Cerebellar nuclear complex (tissue), 1 donor: ENCODE measurements around the gene GADD45GIP1.

Experiments
- DNase-seq, 2 experiments: peaks; one replicate each; lab custom pipeline; 2025; lab: John Stamatoyannopoulos, UW

The GADD45GIP1 gene

DNA sequence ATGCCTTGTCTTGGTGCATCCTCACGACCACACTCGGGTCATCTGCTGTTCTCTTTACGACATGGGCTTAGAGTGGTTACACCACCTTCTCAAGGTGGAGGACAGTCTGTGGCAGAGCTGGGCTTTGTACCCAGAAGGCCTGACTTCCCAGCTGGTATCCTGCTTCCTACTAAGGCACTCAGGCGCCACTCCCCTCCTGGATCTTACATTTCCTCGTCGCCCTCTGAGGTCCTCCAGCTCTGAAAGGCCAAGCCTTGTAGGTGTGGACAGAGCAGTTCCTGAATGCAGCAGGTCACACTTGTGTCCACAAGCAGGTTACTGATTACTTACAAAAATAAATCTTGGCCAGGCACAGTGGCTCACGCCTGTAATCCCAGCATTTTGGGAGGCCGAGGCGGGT is 49.9 kb downstream of the GADD45GIP1 start:
- no peak for DNase-seq
